HL-60/S4 (cell line): ENCODE measurements around the gene FOXO4.
"Not testable (repeated sequence)": the region's sequence is repeated elsewhere in the genome, so short reads cannot be mapped to it uniquely, and the experiment has no call there.

Experiments
- in situ Hi-C: fragments of 300-500 bp; cut with MboI; formaldehyde crosslinking; loops from 2 replicates; pipeline ENCODE4 v1.14.3; 2022; ENCODE audit warnings: low sequenced_read_pairs

FOXO4 gene

GRCh38 chrX:71095555-71095980 is at the start of gene FOXO4:
Gene FOXO4, plus strand, starts transcription at chrX:71095851. Its CDS starts 678 bp downstream, at chrX:71096529.
- in situ Hi-C loops: no loop called here

GRCh38 chrX:71047891-71048290 is 47.8 kb upstream of the FOXO4 start:
- in situ Hi-C loops: not testable (repeated sequence)

GRCh38 chrX:71052721-71053120 is 42.9 kb upstream of the FOXO4 start:
- in situ Hi-C loops: no loop called here

GRCh38 chrX:71053217-71053621 is 42.4 kb upstream of the FOXO4 start:
- in situ Hi-C loops: no loop called here

GRCh38 chrX:71056867-71057266 is 38.8 kb upstream of the FOXO4 start:
- in situ Hi-C loops: no loop called here

- in situ Hi-C loops: no loop called here
These were observed 37.7 kb upstream of the FOXO4 start for GRCh38 chrX:71057848-71058530.

GRCh38 chrX:71060127-71060526 is 35.5 kb upstream of the FOXO4 start:
- in situ Hi-C loops: no loop called here

GRCh38 chrX:71067089-71067488 is 28.6 kb upstream of the FOXO4 start:
- in situ Hi-C loops: no loop called here

- in situ Hi-C loops: no loop called here
These were observed 28.0 kb upstream of the FOXO4 start for GRCh38 chrX:71067712-71068043.

GRCh38 chrX:71068044-71068918 is 27.4 kb upstream of the FOXO4 start, which contains the start of gene SNX12:
Gene SNX12, minus strand, starts transcription at chrX:71068334. Its CDS starts 28 bp downstream, at chrX:71068306.
- in situ Hi-C loops: no loop called here

- in situ Hi-C loops: no loop called here
These were observed 25.1 kb upstream of the FOXO4 start for GRCh38 chrX:71070531-71070930.

GRCh38 chrX:71081330-71082123 is 14.1 kb upstream of the FOXO4 start:
- in situ Hi-C loops: no loop called here

- in situ Hi-C loops: no loop called here
These were observed 13.5 kb upstream of the FOXO4 start for GRCh38 chrX:71082124-71082647.

GRCh38 chrX:71082822-71083221 is 12.8 kb upstream of the FOXO4 start:
- in situ Hi-C loops: no loop called here

GRCh38 chrX:71085900-71086299 is 9.8 kb upstream of the FOXO4 start:
- in situ Hi-C loops: no loop called here

GRCh38 chrX:71091263-71091662 is 4.4 kb upstream of the FOXO4 start:
- in situ Hi-C loops: no loop called here

GRCh38 chrX:71095033-71095432 is 618 bp upstream of the FOXO4 start:
- in situ Hi-C loops: no loop called here

- in situ Hi-C loops: no loop called here
These were observed 519 bp downstream of the FOXO4 start for GRCh38 chrX:71095981-71096759.

- in situ Hi-C loops: no loop called here
These were observed 1.0 kb downstream of the FOXO4 start for GRCh38 chrX:71096760-71097032.

GRCh38 chrX:71098302-71098701 is 2.7 kb downstream of the FOXO4 start:
- in situ Hi-C loops: no loop called here
